Right lung (tissue), 5 donors: ENCODE measurements around the gene TEX50. TPM values are rescaled to one million over a fixed set of nuclear protein-coding genes. Genes with fewer than 3 reads are reported as not detected.
"Not testable (repeated sequence)": the region's sequence is repeated elsewhere in the genome, so short reads cannot be mapped to it uniquely, and the experiment has no call there.

ENCODE experiments used
- DNase-seq, 2 donors: peaks; one replicate each; pipeline ENCODE4 v3.0.0-alpha.2; 2013
- polyA plus RNA-seq, 5 donors: library from polyadenylated mRNA; unstranded; fragments of 120-200 nt; gene quantifications; one replicate each; pipeline versions ENCODE4 v1.2.1 to v1.2.3, GENCODE V29; 2013; ENCODE audit warnings: inconsistent platforms in 1 of 5, low replicate concordance in 1 of 5; ENCODE audit not compliant: insufficient read length in 5 of 5, insufficient read depth in 1 of 5

TEX50 gene
- polyA plus RNA-seq, 5 donors, result not detected

DNA sequence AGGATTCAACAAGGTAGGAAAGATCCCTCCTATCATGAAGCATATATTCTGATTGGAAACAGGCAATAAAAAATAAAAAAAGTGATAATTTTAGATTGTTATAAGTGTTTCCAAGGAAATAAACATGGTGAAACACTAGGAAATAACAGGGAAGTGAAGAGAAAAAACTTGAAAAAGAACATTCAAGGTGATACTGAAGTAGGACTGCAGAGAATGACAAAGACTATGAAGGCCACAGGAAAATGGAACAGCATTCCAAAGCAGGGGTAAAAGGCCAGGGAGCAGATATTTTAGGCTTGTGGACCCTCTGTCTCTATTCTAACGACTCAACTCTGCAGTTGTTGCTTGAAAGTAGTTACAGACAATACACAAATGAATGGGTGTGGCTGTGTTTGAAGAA, 26.6 kb downstream of the TEX50 start:
- DNase-seq, result no peak

DNA sequence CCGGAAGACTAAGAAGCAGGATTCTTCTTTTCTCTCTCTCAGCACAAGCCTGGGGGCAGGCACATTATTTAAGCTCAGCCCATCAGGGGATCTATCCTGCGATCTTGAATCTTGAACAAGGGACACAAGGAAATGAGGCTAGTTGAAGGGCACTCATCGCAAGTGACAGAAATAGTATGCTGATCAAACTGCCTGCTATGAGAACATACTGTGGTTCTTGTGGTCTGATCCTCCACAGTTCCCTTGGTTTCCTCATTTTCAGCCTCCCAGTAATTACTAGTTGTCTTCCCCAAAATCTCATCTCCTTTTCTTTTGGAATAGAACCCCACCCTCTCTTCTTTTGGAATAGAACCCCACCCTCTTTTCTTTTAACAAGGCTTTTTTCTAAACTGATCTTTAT, 28.0 kb downstream of the TEX50 start:
- no peak for DNase-seq

DNA sequence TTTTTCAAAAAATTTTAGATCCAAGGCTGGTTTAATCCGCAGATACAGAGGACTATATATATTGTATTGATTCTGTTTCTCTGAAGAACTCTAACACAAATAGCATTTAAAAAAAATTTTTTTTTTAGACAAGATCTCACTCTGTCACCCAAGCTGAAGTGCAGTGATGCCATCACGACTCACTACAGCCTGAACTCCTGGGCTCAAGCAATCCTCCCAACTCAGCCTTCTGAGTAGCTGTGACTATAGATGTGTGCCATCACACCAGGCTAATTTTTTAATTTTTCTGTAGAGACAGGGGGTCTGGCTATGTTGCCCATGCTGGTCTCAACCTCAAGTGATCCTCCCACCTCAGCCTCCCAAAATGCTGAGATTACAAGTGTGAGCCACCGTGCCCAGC, 31.5 kb downstream of the TEX50 start:
- no peak for DNase-seq

DNA sequence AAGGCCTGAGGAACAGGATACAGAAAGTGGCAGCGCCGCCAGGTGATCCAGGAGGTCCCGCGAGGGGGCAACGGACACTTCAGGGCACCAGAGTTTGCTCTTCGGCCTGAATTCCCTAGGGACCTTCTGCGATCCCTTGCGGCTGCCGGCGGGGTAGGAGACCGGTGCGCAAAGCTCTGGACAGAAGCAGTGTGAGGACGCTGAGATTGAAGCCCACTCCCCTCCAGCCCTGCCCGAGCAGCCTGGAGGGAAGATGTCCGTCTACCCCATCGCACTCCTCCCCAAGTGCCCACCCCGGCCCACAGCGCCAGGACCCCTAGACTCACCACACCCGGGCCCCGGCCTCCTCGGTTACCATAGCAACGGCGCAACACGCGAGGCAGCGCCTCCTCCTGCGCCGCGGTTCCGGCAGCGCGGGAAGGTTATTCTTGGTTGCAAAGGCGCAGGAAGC, 34.4 kb downstream of the TEX50 start, which contains the start of gene ANKRD45:
ANKRD45 (minus strand) TSS at position 361 of the 451 bp plus-strand sequence. CDS start 10,433 bp downstream, outside the sequence.
- DNase-seq, result peak; percentile 75 to 79

DNA sequence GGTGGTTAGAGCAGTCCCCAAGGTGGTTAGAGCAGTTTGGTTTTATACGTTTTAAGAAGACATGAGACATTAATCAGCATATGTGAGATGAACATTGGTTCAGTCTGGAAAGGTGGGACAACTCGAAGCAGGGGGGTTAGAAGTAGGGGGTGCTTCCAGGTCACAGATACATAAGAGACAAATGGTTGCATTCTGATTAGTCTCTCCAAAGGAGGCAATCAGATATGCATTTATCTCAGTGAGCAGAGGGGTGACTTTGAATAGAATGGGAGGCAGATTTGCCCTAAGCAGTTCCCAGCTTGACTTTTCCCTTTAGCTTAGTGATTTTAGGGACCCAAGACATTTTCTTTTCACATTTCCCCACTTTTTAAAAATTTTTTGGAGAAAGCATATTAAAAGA, 39.4 kb downstream of the TEX50 start:
- DNase-seq, result not testable (repeated sequence)

DNA sequence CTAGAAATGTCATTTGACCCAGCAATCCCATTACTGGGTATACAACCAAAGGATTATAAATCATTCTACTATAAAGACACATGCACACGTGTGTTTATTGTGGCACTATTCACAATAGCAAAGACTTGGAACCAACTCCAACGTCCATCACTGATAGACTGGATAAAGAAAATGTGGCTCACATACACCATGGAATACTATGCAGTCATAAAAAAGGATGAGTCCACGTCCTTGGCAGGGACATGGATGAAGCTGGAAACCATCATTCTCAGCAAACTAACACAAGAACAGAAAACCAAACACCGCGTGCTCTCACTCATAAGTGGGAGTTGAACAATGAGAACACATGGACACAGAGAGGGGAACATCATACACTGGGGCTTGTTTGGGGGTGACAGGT, 45.0 kb downstream of the TEX50 start:
- not testable (repeated sequence) for DNase-seq

DNA sequence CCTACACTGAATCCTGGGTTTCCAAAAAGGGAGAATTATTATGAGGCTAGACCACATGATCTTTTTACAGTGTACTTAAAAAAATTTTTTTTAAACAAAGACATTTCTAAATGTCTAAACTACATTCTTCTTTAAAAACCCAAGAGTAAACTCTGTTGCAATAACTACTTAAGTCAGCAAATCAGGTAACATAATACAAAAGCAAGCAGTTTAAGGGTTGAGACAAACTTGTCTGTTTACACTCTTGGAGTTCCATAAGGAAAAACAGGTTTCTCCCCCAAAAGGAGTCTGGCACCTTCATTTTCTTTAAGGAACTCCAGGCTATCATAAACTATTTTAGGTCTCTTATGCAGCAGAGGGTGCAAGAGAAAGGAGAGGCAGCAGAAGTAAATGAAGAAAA, 47.0 kb downstream of the TEX50 start:
- DNase-seq, result peak; percentile 18 to 26

DNA sequence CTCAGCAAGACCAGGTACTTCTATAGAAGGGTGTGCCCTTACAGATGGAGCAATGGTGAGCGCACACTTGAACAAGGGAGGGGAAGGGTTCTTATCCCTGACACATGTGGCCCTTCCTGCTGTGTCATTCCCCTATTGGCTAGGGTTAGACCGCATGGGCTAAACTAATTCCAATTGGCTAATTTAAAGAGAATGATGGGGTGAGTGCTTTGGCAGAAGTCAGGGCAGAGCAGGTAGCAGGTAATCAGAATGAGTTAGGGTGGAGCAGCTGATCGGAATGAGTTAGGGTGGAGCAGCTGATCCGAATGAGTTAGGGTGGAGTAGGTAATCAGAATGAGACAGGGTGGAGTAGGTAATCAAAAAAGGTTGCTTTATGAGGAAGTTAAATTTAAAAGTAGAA, 48.7 kb downstream of the TEX50 start:
- DNase-seq, result not testable (repeated sequence)

DNA sequence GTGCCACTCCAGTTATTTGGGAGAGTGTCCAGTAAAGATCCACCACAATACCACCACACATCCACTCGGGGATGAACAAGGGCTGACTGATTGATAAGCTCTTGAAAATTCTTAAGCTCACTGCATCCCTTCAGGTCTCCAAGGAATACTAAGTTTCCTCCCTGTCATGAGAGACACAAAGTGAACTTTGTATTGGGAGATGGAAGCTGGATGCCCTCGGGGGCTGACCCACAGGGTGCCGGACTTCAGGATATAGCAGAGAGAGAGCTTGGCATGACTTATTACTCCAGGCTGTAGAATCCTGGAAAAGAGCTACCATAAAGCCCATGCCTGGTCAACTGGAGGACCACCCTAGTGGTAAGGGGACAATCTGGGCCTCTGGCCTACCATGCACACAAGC, 50.0 kb downstream of the TEX50 start:
- not testable (repeated sequence) for DNase-seq

Other genes with a start within 250 kb of the TEX50 start
- 100 to 1,000 TPM; 247 to 268 (median 262) TPM for gene PRDX6, start 158.0 kb upstream of the TEX50 start, polyA plus RNA-seq
- under 1 TPM; 0.09 to 0.51 (median 0.27) TPM for gene SLC9C2, start 32.3 kb upstream of the TEX50 start, polyA plus RNA-seq
- 1 to 10 TPM; 2.6 to 4.3 (median 3.2) TPM for gene ANKRD45, start 34.5 kb downstream of the TEX50 start, polyA plus RNA-seq
- gene KLHL20, start 79.6 kb downstream of the TEX50 start, polyA plus RNA-seq, result 10 to 100 TPM; 23.8 to 34.5 (median 31.7) TPM
- 10 to 100 TPM; 14.6 to 24.9 (median 20.2) TPM for gene DARS2, start 189.3 kb downstream of the TEX50 start, polyA plus RNA-seq
- 10 to 100 TPM in 4 of 5 donors, 1 to 10 TPM in 1; 7.6 to 21.1 (median 13.7) TPM for gene CENPL, start 189.5 kb downstream of the TEX50 start, polyA plus RNA-seq
- 1,000 to 10,000 TPM in 1 of 5 donors, 100 to 1,000 TPM in 4; 769 to 1,020 (median 877) TPM for gene GAS5, start 232.7 kb downstream of the TEX50 start, polyA plus RNA-seq
- gene ZBTB37, start 233.0 kb downstream of the TEX50 start, polyA plus RNA-seq, result 10 to 100 TPM in 4 of 5 donors, 1 to 10 TPM in 1; 6.3 to 13.0 (median 11.7) TPM